Lower leg skin (tissue), 3 donors: ENCODE results near the gene TAT.

ENCODE experiments used
- CTCF ChIP-seq, 3 donors: fragments of 450-650 bp; IDR thresholded peaks; one replicate each; pipeline ENCODE4 v1.5.1; 2016; ENCODE audit warnings: antibody characterized with exemption in 3 of 3, mild to moderate bottlenecking in 3 of 3, moderate library complexity in 2 of 3
- POLR2A ChIP-seq, 2 donors: fragments of 450-650 bp; IDR thresholded peaks; one replicate each; pipeline ENCODE4 v1.6.1; 2016 to 2017; ENCODE audit warnings: antibody characterized with exemption in 2 of 2, mild to moderate bottlenecking in 1 of 2, moderate library complexity in 1 of 2

GRCh38 chr16:71584543-71585317, 7.8 kb upstream of the TAT start:
- no peak for TF ChIP-seq CTCF (IDR thresholded peaks at IDR 0.05)
- no peak for TF ChIP-seq POLR2A (IDR thresholded peaks at IDR 0.05)
